ENCODE data around the gene COX20. TPM values are rescaled to one million over a fixed set of nuclear protein-coding genes. Genes with fewer than 3 reads are reported as not detected.

COX20 gene
- total RNA-seq, 6 experiments from 2014 or later, result 42.6 to 70.8 (median 58.9) TPM

DNA sequence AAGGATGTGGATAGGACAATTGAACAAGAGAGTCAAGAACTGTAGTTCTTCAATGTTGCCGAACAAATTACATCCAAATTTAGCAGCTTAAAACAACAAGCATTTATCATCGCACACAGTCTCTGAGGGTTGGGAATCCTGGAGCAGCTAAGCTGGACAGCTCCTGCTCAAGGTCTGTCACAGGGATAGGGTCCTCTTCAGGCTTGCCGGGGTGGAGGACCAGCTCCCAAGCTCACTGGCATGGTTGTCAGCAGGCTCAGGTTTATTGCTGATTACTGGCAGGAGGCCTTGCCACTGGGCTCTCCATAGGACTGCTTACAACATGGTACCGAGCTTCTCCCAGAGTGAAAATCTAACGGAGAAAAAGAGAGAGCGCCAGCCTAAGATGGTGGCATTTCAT, 22.1 kb upstream of the COX20 start:
- H3K36me3 Mint-ChIP-seq (ENCODE audit: low read depth), result no peaks in the 10 kb centered on the region
- no peaks in the 10 kb centered on the region for H3K4me1 Mint-ChIP-seq (ENCODE audit: low read depth)
- H3K27me3 Mint-ChIP-seq (ENCODE audit: insufficient read depth), result peaks cover 29% of the 10 kb centered on the region
- no peak for DNase-seq
- H3K9me3 Mint-ChIP-seq, result no peaks in the 10 kb centered on the region
- H3K4me3 Mint-ChIP-seq, result no peak overlapping the region
- TF ChIP-seq, protein P1, sequence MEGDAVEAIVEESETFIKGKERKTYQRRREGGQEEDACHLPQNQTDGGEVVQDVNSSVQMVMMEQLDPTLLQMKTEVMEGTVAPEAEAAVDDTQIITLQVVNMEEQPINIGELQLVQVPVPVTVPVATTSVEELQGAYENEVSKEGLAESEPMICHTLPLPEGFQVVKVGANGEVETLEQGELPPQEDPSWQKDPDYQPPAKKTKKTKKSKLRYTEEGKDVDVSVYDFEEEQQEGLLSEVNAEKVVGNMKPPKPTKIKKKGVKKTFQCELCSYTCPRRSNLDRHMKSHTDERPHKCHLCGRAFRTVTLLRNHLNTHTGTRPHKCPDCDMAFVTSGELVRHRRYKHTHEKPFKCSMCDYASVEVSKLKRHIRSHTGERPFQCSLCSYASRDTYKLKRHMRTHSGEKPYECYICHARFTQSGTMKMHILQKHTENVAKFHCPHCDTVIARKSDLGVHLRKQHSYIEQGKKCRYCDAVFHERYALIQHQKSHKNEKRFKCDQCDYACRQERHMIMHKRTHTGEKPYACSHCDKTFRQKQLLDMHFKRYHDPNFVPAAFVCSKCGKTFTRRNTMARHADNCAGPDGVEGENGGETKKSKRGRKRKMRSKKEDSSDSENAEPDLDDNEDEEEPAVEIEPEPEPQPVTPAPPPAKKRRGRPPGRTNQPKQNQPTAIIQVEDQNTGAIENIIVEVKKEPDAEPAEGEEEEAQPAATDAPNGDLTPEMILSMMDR (IDR thresholded peaks at IDR 0.05), result no peak
- no peak overlapping the region for H3K27ac Mint-ChIP-seq

- no peak for DNase-seq
- Mint-ChIP-seq H3K27ac (no peak overlapping the region), H3K4me3 (no peak overlapping the region; the same call in 1 of the 2 replicates), H3K9me3 (no peaks in the 10 kb centered on the region), H3K27me3 (ENCODE audit: insufficient read depth) (peaks cover 29% of the 10 kb centered on the region), H3K4me1 (ENCODE audit: low read depth) (peaks cover 6% of the 10 kb centered on the region; the same call in 1 of the 2 replicates), H3K36me3 (ENCODE audit: low read depth) (no peaks in the 10 kb centered on the region)
- TF ChIP-seq, protein P1 (IDR thresholded peaks at IDR 0.05), result no peak
Measured at GRCh38 chr1:244815600-244816099, 19.8 kb upstream of the COX20 start.

DNA sequence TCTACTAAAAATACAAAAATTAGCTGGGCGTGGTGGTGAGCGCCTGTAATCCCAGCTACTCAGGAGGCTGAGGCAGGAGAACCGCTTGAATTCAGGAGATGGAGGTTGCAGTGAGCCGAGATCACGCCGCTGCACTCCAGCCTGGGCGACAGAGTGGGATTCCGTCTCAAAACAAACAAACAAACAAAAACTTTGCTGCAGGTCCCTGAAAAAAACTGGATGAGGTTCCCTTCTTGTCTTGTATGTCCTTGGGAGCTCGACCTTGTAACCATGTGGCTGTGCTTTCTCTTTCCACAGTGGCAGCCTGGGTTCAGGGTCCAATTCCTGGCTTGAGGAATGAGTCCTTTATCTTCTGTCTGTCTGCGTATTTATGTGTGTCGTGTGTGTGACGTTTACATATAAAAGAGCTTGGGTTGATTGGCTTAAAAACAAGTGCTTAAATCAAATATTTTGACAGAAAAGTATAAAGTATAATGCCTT, 18.0 kb upstream of the COX20 start:
- Mint-ChIP-seq H3K4me3 (no peak overlapping the region), H3K27me3 (ENCODE audit: insufficient read depth) (peaks cover 24% of the 10 kb centered on the region), H3K36me3 (ENCODE audit: low read depth) (no peaks in the 10 kb centered on the region), H3K9me3 (no peaks in the 10 kb centered on the region), H3K4me1 (ENCODE audit: low read depth) (peaks cover 16% of the 10 kb centered on the region), H3K27ac (no peak overlapping the region)
- TF ChIP-seq, protein P1 (IDR thresholded peaks at IDR 0.05), result no peak
- DNase-seq, result no peak

GRCh38 chr1:244820131-244820530, 15.3 kb upstream of the COX20 start:
- no peak overlapping the region for H3K4me3 Mint-ChIP-seq
- DNase-seq, result no peak
- no peak overlapping the region for H3K27ac Mint-ChIP-seq
- H3K27me3 Mint-ChIP-seq (ENCODE audit: insufficient read depth), result peaks cover 13% of the 10 kb centered on the region
- no peaks in the 10 kb centered on the region for H3K36me3 Mint-ChIP-seq (ENCODE audit: low read depth)
- peaks cover 16% of the 10 kb centered on the region for H3K4me1 Mint-ChIP-seq (ENCODE audit: low read depth)
- TF ChIP-seq, protein P1 (IDR thresholded peaks at IDR 0.05), result no peak
- H3K9me3 Mint-ChIP-seq, result no peaks in the 10 kb centered on the region

GRCh38 chr1:244821134-244821533, 14.3 kb upstream of the COX20 start:
- Mint-ChIP-seq H3K9me3 (no peaks in the 10 kb centered on the region), H3K36me3 (ENCODE audit: low read depth) (no peaks in the 10 kb centered on the region), H3K27me3 (ENCODE audit: insufficient read depth) (peaks cover 3% of the 10 kb centered on the region), H3K27ac (no peak overlapping the region), H3K4me3 (no peak overlapping the region), H3K4me1 (ENCODE audit: low read depth) (peaks cover 16% of the 10 kb centered on the region)
- TF ChIP-seq, protein P1 (IDR thresholded peaks at IDR 0.05), result no peak
- no peak for DNase-seq

Measured in HFFc6 (cell line).